H54 (cell line): Measurements from ENCODE around the gene FRMPD4.

ENCODE experiments used
- DNase-seq: peaks from one replicate; pipeline ENCODE4 v3.0.0; 2011; ENCODE audit warnings: low spot score, mixed read lengths; ENCODE audit not compliant: insufficient read length
- FAIRE-seq: peaks from 3 replicates; lab custom pipeline; 2011; peaks lifted over from hg19 to GRCh38; lab: Jason Lieb, UNC
- POLR2A ChIP-seq: IDR thresholded peaks from 2 replicates; pipeline ENCODE4 v1.6.1; 2011; ENCODE audit warnings: low read depth, mild to moderate bottlenecking, low read length

The FRMPD4 gene

GRCh38 chrX:12426420-12426819, 288.1 kb downstream of the FRMPD4 start:
- DNase-seq = no peak
- no peak for FAIRE-seq
- TF ChIP-seq POLR2A = no peak

- no peak for TF ChIP-seq POLR2A
- DNase-seq (no peak), FAIRE-seq (no peak)
Measured at GRCh38 chrX:12434493-12434892, 296.2 kb downstream of the FRMPD4 start.

- no peak for FAIRE-seq
Measured at GRCh38 chrX:12439416-12439815, 301.1 kb downstream of the FRMPD4 start.

GRCh38 chrX:12440246-12440645, 302.0 kb downstream of the FRMPD4 start:
- no peak for FAIRE-seq
- DNase-seq = no peak
- no peak for TF ChIP-seq POLR2A

More at GRCh38 chrX:12439416-12439815, 301.1 kb downstream of the FRMPD4 start:
- no peak for TF ChIP-seq POLR2A
- DNase-seq = no peak

- FAIRE-seq = no peak
- no peak for TF ChIP-seq POLR2A
Measured at GRCh38 chrX:12441381-12442128, 303.3 kb downstream of the FRMPD4 start.

GRCh38 chrX:12443534-12444098, 305.3 kb downstream of the FRMPD4 start:
- FAIRE-seq (no peak), DNase-seq (no peak)
- TF ChIP-seq POLR2A = no peak

More at GRCh38 chrX:12441381-12442128, 303.3 kb downstream of the FRMPD4 start:
- no peak for DNase-seq

- no peak for TF ChIP-seq POLR2A
- no peak for FAIRE-seq
- DNase-seq = no peak
Measured at GRCh38 chrX:12446342-12447075, 308.2 kb downstream of the FRMPD4 start.

GRCh38 chrX:12447448-12448064, 309.3 kb downstream of the FRMPD4 start:
- no peak for TF ChIP-seq POLR2A
- DNase-seq (peak; percentile 5), FAIRE-seq (no peak)

- DNase-seq = no peak
- no peak for TF ChIP-seq POLR2A
- FAIRE-seq = no peak
Measured at GRCh38 chrX:12452268-12452667, 314.0 kb downstream of the FRMPD4 start.

- no peak for FAIRE-seq
- TF ChIP-seq POLR2A = no peak
- no peak for DNase-seq
Measured at GRCh38 chrX:12460929-12461328, 322.7 kb downstream of the FRMPD4 start.

GRCh38 chrX:12463052-12463451, 324.8 kb downstream of the FRMPD4 start:
- DNase-seq (no peak), FAIRE-seq (no peak)
- no peak for TF ChIP-seq POLR2A

GRCh38 chrX:12463873-12464272, 325.6 kb downstream of the FRMPD4 start:
- DNase-seq (no peak), FAIRE-seq (no peak)
- no peak for TF ChIP-seq POLR2A

- TF ChIP-seq POLR2A = no peak
- DNase-seq (no peak), FAIRE-seq (no peak)
Measured at GRCh38 chrX:12467321-12467720, 329.0 kb downstream of the FRMPD4 start.

GRCh38 chrX:12469296-12469695, 331.0 kb downstream of the FRMPD4 start:
- DNase-seq (no peak), FAIRE-seq (no peak)

More at GRCh38 chrX:12469296-12469695, 331.0 kb downstream of the FRMPD4 start:
- TF ChIP-seq POLR2A = no peak
